HEK293T (cell line): ENCODE measurements around the gene ANKK1.

ENCODE experiments used
- ARNT ChIP-seq: fragments of 450-650 bp; IDR thresholded peaks from 2 replicates; pipeline ENCODE4 v1.6.1; 2017; ENCODE audit warnings: mild to moderate bottlenecking
- BHLHE40 ChIP-seq: fragments of 450-650 bp; IDR thresholded peaks from 2 replicates; pipeline ENCODE4 v1.6.1; 2016; ENCODE audit warnings: mild to moderate bottlenecking, moderate library complexity, borderline replicate concordance
- CTBP1 ChIP-seq: fragments of 450-650 bp; IDR thresholded peaks from 2 replicates; pipeline ENCODE4 v1.6.1; 2016; ENCODE audit warnings: borderline replicate concordance
- FOXA1 ChIP-seq: fragments of 450-650 bp; IDR thresholded peaks from 2 replicates; pipeline ENCODE4 v1.6.1; 2016; ENCODE audit warnings: mild to moderate bottlenecking
- FOXK2 ChIP-seq: fragments of 450-650 bp; IDR thresholded peaks from 2 replicates; pipeline ENCODE4 v1.6.1; 2016; ENCODE audit warnings: mild to moderate bottlenecking
- NFRKB ChIP-seq: fragments of 450-650 bp; IDR thresholded peaks from 2 replicates; pipeline ENCODE4 v1.6.1; 2016; ENCODE audit warnings: mild to moderate bottlenecking, moderate library complexity
- TARDBP ChIP-seq: fragments of 450-650 bp; IDR thresholded peaks from 2 replicates; pipeline ENCODE4 v1.6.1; 2016

GRCh38 chr11:113339929-113340589 lies 47.5 kb upstream of the ANKK1 start:
- no peak for TF ChIP-seq FOXA1
- TF ChIP-seq ARNT, result no peak
- TF ChIP-seq FOXK2, result no peak
- TF ChIP-seq CTBP1, result no peak
- TF ChIP-seq BHLHE40, result no peak
- no peak for TF ChIP-seq NFRKB
- no peak for TF ChIP-seq TARDBP
